AG04450 (cell line): Measurements from ENCODE around the gene EIF2S2. TPM values are rescaled to one million over a fixed set of nuclear protein-coding genes. Genes with fewer than 3 reads are reported as not detected.

Experiments used
- CTCF ChIA-PET: fragments of 300-600, 350-600 bp; formaldehyde crosslinking; extraction: SDS; loops from one replicate; lab custom pipeline; 2022; ENCODE audit warnings: antibody characterized with exemption, inconsistent platforms; lab: Charles Lee
- POLR2A ChIA-PET: fragments of 350-600 bp; formaldehyde crosslinking; extraction: SDS; loops from one replicate; lab custom pipeline; 2021; ENCODE audit warnings: antibody characterized with exemption, inconsistent platforms; lab: Yijun Ruan, JAX
- DNase-seq: peaks from one replicate; pipeline ENCODE4 v3.0.0-alpha.2; 2011; ENCODE audit warnings: low read depth, low spot score
- H3K27ac ChIP-seq: one replicate; pipeline ENCODE4 v1.5.1; 2012; ENCODE audit warnings: low read depth, low read length, control low read depth
- H3K27me3 ChIP-seq: one replicate; pipeline ENCODE4 v1.6.0; 2012; ENCODE audit warnings: low read length; ENCODE audit not compliant: control insufficient read depth, insufficient read depth
- H3K4me3 ChIP-seq: 2 replicates; pipeline ENCODE4 v1.5.1; 2011; ENCODE audit warnings: mild to moderate bottlenecking, low read depth, low read length, control low read depth
- H3K9me3 ChIP-seq: 2 replicates; pipeline ENCODE4 v1.5.1; 2012; ENCODE audit warnings: low read length; ENCODE audit not compliant: control insufficient read depth, insufficient read depth
- polyA plus RNA-seq: library from polyadenylated mRNA; depleted of rRNA; stranded (reverse); fragments of >200 nt; gene quantifications from 2 replicates; pipeline ENCODE4 v1.2.3, GENCODE V29; 2011
- TF ChIP-seq, protein P1 (sequence below): IDR thresholded peaks from 2 replicates; pipeline ENCODE4 v1.5.1; 2011; ENCODE audit warnings: low read depth, low read length, control low read depth, inconsistent platforms

Gene EIF2S2
- polyA plus RNA-seq, 1 experiment, result 161 TPM

DNA sequence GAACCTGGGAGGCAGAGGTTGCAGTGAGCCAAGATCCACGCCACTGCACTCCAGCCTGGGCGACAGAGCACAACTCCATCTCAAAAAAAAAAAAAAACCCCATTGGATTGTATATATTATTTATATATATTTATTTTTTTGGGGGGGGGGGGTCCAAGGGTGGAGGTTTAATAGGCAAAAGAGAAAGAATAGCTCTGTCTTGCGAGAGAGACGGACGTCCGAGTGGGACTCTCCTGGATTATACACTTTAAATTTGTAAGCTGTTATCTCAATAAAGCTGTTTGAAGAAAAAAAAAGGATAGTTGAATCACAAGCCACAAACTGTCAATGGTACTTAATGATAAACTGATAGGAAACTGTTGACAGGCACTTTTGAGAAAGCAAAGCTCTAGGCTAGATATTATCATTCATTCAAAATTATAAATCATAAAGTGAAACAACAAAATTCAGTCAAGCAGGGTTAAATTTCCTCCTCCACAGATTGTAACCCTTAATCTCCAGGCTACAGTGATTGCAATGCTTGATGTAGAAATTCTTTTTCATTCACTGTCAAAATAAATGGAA, 20.3 kb downstream of the EIF2S2 start:
- no peak overlapping the region for H3K4me3 ChIP-seq
- TF ChIP-seq, protein P1, sequence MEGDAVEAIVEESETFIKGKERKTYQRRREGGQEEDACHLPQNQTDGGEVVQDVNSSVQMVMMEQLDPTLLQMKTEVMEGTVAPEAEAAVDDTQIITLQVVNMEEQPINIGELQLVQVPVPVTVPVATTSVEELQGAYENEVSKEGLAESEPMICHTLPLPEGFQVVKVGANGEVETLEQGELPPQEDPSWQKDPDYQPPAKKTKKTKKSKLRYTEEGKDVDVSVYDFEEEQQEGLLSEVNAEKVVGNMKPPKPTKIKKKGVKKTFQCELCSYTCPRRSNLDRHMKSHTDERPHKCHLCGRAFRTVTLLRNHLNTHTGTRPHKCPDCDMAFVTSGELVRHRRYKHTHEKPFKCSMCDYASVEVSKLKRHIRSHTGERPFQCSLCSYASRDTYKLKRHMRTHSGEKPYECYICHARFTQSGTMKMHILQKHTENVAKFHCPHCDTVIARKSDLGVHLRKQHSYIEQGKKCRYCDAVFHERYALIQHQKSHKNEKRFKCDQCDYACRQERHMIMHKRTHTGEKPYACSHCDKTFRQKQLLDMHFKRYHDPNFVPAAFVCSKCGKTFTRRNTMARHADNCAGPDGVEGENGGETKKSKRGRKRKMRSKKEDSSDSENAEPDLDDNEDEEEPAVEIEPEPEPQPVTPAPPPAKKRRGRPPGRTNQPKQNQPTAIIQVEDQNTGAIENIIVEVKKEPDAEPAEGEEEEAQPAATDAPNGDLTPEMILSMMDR, result no peak
- H3K9me3 ChIP-seq, result no peaks in the 10 kb centered on the region
- DNase-seq, result no peak
- CTCF ChIA-PET, result no interaction called here
- no peaks in the 10 kb centered on the region for H3K27me3 ChIP-seq
- POLR2A ChIA-PET, result interaction anchor here (0.6 to 0.8 kb wide), 2 partner anchors 21 to 157 kb away, joined by 3 to 4 read pairs; partner anchors contain the start of gene EIF2S2
- no peak overlapping the region for H3K27ac ChIP-seq

DNA sequence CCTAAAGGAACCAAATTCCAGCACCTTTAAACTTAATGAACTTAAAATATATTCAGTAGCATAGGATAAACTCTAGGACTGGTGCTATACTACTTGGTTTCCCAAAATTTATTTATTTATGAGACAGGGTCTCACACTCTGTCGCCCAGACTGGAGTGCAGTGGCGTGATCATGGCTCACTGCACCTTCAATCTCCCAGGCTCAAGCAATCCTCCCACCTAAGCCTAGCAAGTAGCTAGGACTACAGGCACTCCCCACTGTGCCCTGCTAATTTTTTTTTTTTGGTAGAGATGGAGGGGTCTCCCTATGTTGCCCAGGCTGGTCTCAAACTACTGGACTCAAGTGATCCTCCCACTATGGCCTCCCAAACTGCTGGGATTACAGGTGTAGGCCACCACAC, 21.4 kb downstream of the EIF2S2 start:
- CTCF ChIA-PET, result no interaction called here
- H3K4me3 ChIP-seq, result no peak overlapping the region
- no peak for DNase-seq
- POLR2A ChIA-PET, result no interaction called here
- no peaks in the 10 kb centered on the region for H3K9me3 ChIP-seq
- no peak overlapping the region for H3K27ac ChIP-seq
- TF ChIP-seq, protein P1, result no peak
- H3K27me3 ChIP-seq, result no peaks in the 10 kb centered on the region

DNA sequence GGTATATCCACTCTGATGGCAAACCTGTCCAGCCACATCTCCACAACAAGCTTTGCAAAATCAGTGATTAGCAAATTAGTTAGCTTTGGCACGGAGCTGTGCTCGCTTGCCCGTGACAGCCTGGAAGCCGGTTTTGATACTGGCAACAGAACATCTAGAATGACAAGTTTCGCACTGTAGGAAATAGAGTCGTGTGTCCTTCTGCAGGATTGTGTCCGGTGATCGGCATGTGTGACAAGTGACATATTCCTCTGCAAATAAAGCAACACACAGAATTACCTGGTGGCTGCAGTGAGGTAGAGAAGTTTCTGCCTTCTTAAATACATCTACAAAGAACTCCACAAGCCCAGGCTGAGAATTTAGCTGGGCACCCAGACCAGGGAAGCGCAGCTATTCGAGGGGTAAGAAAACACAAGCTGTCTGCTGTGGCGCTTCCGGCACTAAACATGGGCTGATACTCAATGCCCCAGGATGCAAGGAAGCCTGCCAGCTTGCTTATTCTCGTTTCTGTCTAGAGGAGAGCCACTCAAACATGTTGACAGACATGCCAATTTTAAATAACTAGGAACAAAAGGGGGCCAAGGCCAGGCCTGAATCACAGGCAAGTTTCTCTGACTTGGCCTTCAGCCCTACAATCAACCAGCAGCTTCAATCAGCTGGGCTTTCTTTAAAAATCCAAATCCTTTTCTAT, 22.2 kb downstream of the EIF2S2 start:
- Histone ChIP-seq H3K27ac (no peak overlapping the region), H3K4me3 (no peak overlapping the region), H3K27me3 (no peaks in the 10 kb centered on the region), H3K9me3 (no peaks in the 10 kb centered on the region)
- CTCF ChIA-PET, result no interaction called here
- POLR2A ChIA-PET, result no interaction called here
- TF ChIP-seq, protein P1, result no peak
- no peak for DNase-seq

DNA sequence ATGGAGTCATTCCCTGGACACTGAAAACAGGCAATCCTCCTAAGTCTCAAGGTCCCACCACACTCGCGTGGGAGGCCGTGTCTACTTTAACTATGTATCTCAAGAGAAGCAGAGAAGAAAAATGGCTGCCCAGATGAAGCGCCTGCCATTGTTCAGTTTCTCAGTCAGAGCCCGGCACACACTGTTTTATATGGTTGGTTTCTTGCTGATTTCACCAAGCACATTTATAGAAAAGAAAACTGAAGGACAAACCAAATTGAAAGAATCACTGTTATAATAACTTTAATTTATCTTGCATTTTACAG, 22.9 kb downstream of the EIF2S2 start:
- CTCF ChIA-PET, result no interaction called here
- DNase-seq, result no peak
- Histone ChIP-seq H3K27me3 (no peaks in the 10 kb centered on the region), H3K27ac (peak overlapping the region; percentile 3), H3K9me3 (no peaks in the 10 kb centered on the region), H3K4me3 (no peak overlapping the region)
- POLR2A ChIA-PET, result no interaction called here
- TF ChIP-seq, protein P1, result no peak
